OCI-LY3 (cell line): ENCODE results near the gene DAAM2.

Experiments
- CTCF ChIP-seq: fragments of 200-600, 300-600 bp; sonication (generic); IDR thresholded peaks from 2 replicates; pipeline ENCODE4 v1.5.1; 2014; ENCODE audit warnings: antibody characterized with exemption, low read length, low read depth
- EZH2phosphoT487 ChIP-seq: fragments of 200-600 bp; shearing (Covaris generic); IDR thresholded peaks from 2 replicates; pipeline ENCODE4 v1.6.1; 2018; ENCODE audit warnings: antibody characterized with exemption, mixed run types, low read depth

GRCh38 chr6:39754514-39755115, 37.6 kb upstream of the DAAM2 start:
- TF ChIP-seq CTCF (no peak), EZH2phosphoT487 (no peak)
